GM21423 (cell line): ENCODE measurements around the gene PITPNM3.

Experiments used
- ATAC-seq: cut with Tn5 transposase; IDR thresholded peaks from one replicate; pipeline ENCODE4 v1.9.1; 2021; ENCODE audit warnings: mild to moderate bottlenecking, moderate library complexity; ENCODE audit not compliant: unreplicated experiment

PITPNM3 gene

GRCh38 chr17:6551869-6552531 lies 4.4 kb downstream of the PITPNM3 start:
- ATAC-seq, result no peak

GRCh38 chr17:6551356-6551755 lies 5.0 kb downstream of the PITPNM3 start:
- ATAC-seq, result no peak

- ATAC-seq, result no peak
Observed at GRCh38 chr17:6549384-6550036, 6.8 kb downstream of the PITPNM3 start.

GRCh38 chr17:6548578-6549330 lies 7.6 kb downstream of the PITPNM3 start:
- ATAC-seq, result peak; percentile 81

- no peak for ATAC-seq
Observed at GRCh38 chr17:6548034-6548433, 8.3 kb downstream of the PITPNM3 start.

GRCh38 chr17:6547336-6547735 lies 9.0 kb downstream of the PITPNM3 start:
- no peak for ATAC-seq

- ATAC-seq, result no peak
Observed at GRCh38 chr17:6546069-6546718, 10.2 kb downstream of the PITPNM3 start.

- no peak for ATAC-seq
Observed at GRCh38 chr17:6545291-6545690, 11.1 kb downstream of the PITPNM3 start.

GRCh38 chr17:6544011-6544370 lies 12.4 kb downstream of the PITPNM3 start:
- ATAC-seq, result no peak

- ATAC-seq, result no peak
Observed at GRCh38 chr17:6543079-6544010, 13.0 kb downstream of the PITPNM3 start.

- ATAC-seq, result no peak
Observed at GRCh38 chr17:6542577-6542976, 13.8 kb downstream of the PITPNM3 start.

- no peak for ATAC-seq
Observed at GRCh38 chr17:6541886-6542285, 14.5 kb downstream of the PITPNM3 start.

- no peak for ATAC-seq
Observed at GRCh38 chr17:6539871-6540270, 16.5 kb downstream of the PITPNM3 start.

GRCh38 chr17:6536566-6537065 lies 19.7 kb downstream of the PITPNM3 start:
- no peak for ATAC-seq

GRCh38 chr17:6536053-6536452 lies 20.3 kb downstream of the PITPNM3 start:
- no peak for ATAC-seq

GRCh38 chr17:6534846-6535514 lies 21.4 kb downstream of the PITPNM3 start:
- ATAC-seq, result no peak

- no peak for ATAC-seq
Observed at GRCh38 chr17:6532441-6532885, 23.9 kb downstream of the PITPNM3 start.

- ATAC-seq, result no peak
Observed at GRCh38 chr17:6531575-6531974, 24.8 kb downstream of the PITPNM3 start.

GRCh38 chr17:6530324-6530920 lies 25.9 kb downstream of the PITPNM3 start:
- ATAC-seq, result no peak
